Measurements from ENCODE around the gene ZNF718.
"Not testable (repeated sequence)": the region's sequence is repeated elsewhere in the genome, so short reads cannot be mapped to it uniquely, and the experiment has no call there.

ZNF718 gene

GRCh38 chr4:124275-125081 is at the start of gene ZNF718:
Gene ZNF718, plus strand, starts transcription at chr4:124501. Its CDS starts 170 bp downstream, at chr4:124671.
- DNase-seq (ENCODE audit: low spot score): peak; percentile 98

GRCh38 chr4:85951-86350 is 38.4 kb upstream of the ZNF718 start:
- DNase-seq (ENCODE audit: low spot score): no peak

GRCh38 chr4:86559-87324 is 37.6 kb upstream of the ZNF718 start:
- DNase-seq (ENCODE audit: low spot score): not testable (repeated sequence)

- no peak for DNase-seq (ENCODE audit: low spot score)
These were observed 25.9 kb upstream of the ZNF718 start for GRCh38 chr4:98386-98785.

- no peak for DNase-seq (ENCODE audit: low spot score)
These were observed 24.4 kb upstream of the ZNF718 start for GRCh38 chr4:99863-100262.

GRCh38 chr4:107083-107443 is 17.2 kb upstream of the ZNF718 start:
- no peak for DNase-seq (ENCODE audit: low spot score)

GRCh38 chr4:107444-108429 is 16.6 kb upstream of the ZNF718 start:
- DNase-seq (ENCODE audit: low spot score): no peak

GRCh38 chr4:112771-113170 is 11.5 kb upstream of the ZNF718 start:
- no peak for DNase-seq (ENCODE audit: low spot score)

GRCh38 chr4:113732-114131 is 10.6 kb upstream of the ZNF718 start:
- no peak for DNase-seq (ENCODE audit: low spot score)

- no peak for DNase-seq (ENCODE audit: low spot score)
These were observed 10.2 kb upstream of the ZNF718 start for GRCh38 chr4:114149-114548.

- no peak for DNase-seq (ENCODE audit: low spot score)
These were observed 7.8 kb upstream of the ZNF718 start for GRCh38 chr4:116499-116898.

- no peak for DNase-seq (ENCODE audit: low spot score)
These were observed 3.7 kb upstream of the ZNF718 start for GRCh38 chr4:120616-121015.

- no peak for DNase-seq (ENCODE audit: low spot score)
These were observed 2.8 kb upstream of the ZNF718 start for GRCh38 chr4:121408-122084.

GRCh38 chr4:123922-124274 is 403 bp upstream of the ZNF718 start:
- DNase-seq (ENCODE audit: low spot score): not testable (repeated sequence)

GRCh38 chr4:125091-125771 is 930 bp downstream of the ZNF718 start:
- DNase-seq (ENCODE audit: low spot score): peak; percentile 36

GRCh38 chr4:125833-126232 is 1.5 kb downstream of the ZNF718 start:
- DNase-seq (ENCODE audit: low spot score): no peak

- DNase-seq (ENCODE audit: low spot score): no peak
These were observed 8.2 kb downstream of the ZNF718 start for GRCh38 chr4:132483-132882.

GRCh38 chr4:138935-139334 is 14.6 kb downstream of the ZNF718 start:
- DNase-seq (ENCODE audit: low spot score): no peak

GRCh38 chr4:139691-140090 is 15.4 kb downstream of the ZNF718 start:
- no peak for DNase-seq (ENCODE audit: low spot score)

GRCh38 chr4:146621-147020 is 22.3 kb downstream of the ZNF718 start:
- no peak for DNase-seq (ENCODE audit: low spot score)

GRCh38 chr4:147233-147632 is 22.9 kb downstream of the ZNF718 start:
- no peak for DNase-seq (ENCODE audit: low spot score)

All from GM03348 (cell line).